HL-60 (cell line): Measurements from ENCODE around the gene ZNF319.

ENCODE experiments used
- POLR2AphosphoS5 ChIP-seq: IDR thresholded peaks from 2 replicates; pipeline ENCODE4 v1.6.1; 2012; ENCODE audit warnings: low read depth
- SPI1 ChIP-seq: IDR thresholded peaks from 2 replicates; pipeline ENCODE4 v1.6.1; 2012; ENCODE audit warnings: low read depth, mild to moderate bottlenecking, borderline replicate concordance
- TF ChIP-seq, protein P1 (sequence below): IDR thresholded peaks from one replicate; pipeline ENCODE4 v1.5.1; 2011; ENCODE audit warnings: low read length, control low read depth, inconsistent platforms; ENCODE audit not compliant: insufficient read depth
- TF ChIP-seq, protein P2 (sequence below): IDR thresholded peaks from 2 replicates; pipeline ENCODE4 v1.6.1; 2012; ENCODE audit warnings: low read depth; ENCODE audit not compliant: insufficient replicate concordance

DNA sequence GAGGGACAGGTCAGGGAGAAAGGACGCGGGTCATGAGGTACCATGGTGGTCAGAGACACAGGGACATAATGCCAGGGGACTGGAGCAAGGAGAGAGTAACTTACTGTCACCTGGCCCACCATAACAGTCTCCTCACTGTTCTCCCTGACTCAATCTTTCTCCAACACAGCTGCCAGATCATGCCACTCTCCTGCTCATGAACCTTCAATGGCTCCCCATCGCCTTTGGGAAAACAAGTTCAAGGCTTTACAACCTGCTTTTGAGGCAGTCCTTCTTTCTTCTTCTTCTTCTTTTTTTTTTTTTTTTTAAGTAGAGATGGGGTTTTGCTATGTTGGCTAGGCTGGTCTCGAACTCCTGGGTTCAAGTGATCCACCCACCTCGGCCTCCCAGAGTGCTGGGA, 52.4 kb downstream of the ZNF319 start:
- TF ChIP-seq, protein P1, sequence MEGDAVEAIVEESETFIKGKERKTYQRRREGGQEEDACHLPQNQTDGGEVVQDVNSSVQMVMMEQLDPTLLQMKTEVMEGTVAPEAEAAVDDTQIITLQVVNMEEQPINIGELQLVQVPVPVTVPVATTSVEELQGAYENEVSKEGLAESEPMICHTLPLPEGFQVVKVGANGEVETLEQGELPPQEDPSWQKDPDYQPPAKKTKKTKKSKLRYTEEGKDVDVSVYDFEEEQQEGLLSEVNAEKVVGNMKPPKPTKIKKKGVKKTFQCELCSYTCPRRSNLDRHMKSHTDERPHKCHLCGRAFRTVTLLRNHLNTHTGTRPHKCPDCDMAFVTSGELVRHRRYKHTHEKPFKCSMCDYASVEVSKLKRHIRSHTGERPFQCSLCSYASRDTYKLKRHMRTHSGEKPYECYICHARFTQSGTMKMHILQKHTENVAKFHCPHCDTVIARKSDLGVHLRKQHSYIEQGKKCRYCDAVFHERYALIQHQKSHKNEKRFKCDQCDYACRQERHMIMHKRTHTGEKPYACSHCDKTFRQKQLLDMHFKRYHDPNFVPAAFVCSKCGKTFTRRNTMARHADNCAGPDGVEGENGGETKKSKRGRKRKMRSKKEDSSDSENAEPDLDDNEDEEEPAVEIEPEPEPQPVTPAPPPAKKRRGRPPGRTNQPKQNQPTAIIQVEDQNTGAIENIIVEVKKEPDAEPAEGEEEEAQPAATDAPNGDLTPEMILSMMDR: no peak
- TF ChIP-seq POLR2AphosphoS5 (no peak), SPI1 (no peak)
- TF ChIP-seq, protein P2, sequence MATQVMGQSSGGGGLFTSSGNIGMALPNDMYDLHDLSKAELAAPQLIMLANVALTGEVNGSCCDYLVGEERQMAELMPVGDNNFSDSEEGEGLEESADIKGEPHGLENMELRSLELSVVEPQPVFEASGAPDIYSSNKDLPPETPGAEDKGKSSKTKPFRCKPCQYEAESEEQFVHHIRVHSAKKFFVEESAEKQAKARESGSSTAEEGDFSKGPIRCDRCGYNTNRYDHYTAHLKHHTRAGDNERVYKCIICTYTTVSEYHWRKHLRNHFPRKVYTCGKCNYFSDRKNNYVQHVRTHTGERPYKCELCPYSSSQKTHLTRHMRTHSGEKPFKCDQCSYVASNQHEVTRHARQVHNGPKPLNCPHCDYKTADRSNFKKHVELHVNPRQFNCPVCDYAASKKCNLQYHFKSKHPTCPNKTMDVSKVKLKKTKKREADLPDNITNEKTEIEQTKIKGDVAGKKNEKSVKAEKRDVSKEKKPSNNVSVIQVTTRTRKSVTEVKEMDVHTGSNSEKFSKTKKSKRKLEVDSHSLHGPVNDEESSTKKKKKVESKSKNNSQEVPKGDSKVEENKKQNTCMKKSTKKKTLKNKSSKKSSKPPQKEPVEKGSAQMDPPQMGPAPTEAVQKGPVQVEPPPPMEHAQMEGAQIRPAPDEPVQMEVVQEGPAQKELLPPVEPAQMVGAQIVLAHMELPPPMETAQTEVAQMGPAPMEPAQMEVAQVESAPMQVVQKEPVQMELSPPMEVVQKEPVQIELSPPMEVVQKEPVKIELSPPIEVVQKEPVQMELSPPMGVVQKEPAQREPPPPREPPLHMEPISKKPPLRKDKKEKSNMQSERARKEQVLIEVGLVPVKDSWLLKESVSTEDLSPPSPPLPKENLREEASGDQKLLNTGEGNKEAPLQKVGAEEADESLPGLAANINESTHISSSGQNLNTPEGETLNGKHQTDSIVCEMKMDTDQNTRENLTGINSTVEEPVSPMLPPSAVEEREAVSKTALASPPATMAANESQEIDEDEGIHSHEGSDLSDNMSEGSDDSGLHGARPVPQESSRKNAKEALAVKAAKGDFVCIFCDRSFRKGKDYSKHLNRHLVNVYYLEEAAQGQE: no peak
